ENCODE results near the gene ZNF185.

The ZNF185 gene

DNA sequence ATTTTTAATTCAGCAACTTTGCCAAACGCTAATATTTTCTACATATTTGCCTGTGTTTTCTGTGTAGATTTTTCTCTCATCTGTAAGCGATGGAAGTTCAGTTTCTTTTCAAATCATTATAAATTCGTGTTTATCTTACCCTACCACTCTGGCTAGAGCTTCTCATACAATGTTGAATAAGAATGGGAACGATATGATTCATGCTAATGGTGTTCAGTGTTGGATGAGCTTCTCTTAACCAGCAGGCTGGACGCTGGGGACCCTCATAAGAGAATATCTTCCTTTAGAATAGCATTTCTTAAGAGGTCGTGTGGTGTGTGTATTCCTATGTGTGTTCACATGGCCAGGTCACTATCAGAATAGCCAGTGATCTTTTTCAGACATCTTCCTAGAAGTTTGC, 36.0 kb upstream of the ZNF185 start:
- no peak for TF ChIP-seq ZNF521 (tag by site-specific recombination; IDR thresholded peaks at IDR 0.05)
- TF ChIP-seq ZBTB48 (tag by site-specific recombination; IDR thresholded peaks at IDR 0.05): no peak
- no peak for TF ChIP-seq ZNF514 (tag by site-specific recombination; IDR thresholded peaks at IDR 0.05)
- TF ChIP-seq, protein P1, sequence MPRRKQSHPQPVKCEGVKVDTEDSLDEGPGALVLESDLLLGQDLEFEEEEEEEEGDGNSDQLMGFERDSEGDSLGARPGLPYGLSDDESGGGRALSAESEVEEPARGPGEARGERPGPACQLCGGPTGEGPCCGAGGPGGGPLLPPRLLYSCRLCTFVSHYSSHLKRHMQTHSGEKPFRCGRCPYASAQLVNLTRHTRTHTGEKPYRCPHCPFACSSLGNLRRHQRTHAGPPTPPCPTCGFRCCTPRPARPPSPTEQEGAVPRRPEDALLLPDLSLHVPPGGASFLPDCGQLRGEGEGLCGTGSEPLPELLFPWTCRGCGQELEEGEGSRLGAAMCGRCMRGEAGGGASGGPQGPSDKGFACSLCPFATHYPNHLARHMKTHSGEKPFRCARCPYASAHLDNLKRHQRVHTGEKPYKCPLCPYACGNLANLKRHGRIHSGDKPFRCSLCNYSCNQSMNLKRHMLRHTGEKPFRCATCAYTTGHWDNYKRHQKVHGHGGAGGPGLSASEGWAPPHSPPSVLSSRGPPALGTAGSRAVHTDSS (tag by site-specific recombination; IDR thresholded peaks at IDR 0.05): no peak
- TF ChIP-seq, protein P2, sequence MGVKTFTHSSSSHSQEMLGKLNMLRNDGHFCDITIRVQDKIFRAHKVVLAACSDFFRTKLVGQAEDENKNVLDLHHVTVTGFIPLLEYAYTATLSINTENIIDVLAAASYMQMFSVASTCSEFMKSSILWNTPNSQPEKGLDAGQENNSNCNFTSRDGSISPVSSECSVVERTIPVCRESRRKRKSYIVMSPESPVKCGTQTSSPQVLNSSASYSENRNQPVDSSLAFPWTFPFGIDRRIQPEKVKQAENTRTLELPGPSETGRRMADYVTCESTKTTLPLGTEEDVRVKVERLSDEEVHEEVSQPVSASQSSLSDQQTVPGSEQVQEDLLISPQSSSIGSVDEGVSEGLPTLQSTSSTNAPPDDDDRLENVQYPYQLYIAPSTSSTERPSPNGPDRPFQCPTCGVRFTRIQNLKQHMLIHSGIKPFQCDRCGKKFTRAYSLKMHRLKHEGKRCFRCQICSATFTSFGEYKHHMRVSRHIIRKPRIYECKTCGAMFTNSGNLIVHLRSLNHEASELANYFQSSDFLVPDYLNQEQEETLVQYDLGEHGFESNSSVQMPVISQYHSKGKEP (tag by site-specific recombination; IDR thresholded peaks at IDR 0.05): no peak
- no peak for TF ChIP-seq ZNF792 (tag by site-specific recombination; IDR thresholded peaks at IDR 0.05)
- TF ChIP-seq GLI4 (tag by site-specific recombination; IDR thresholded peaks at IDR 0.05): no peak
- TF ChIP-seq ZNF658 (tag by site-specific recombination; IDR thresholded peaks at IDR 0.05): no peak
- TF ChIP-seq ZNF391 (tag by site-specific recombination; IDR thresholded peaks at IDR 0.05; ENCODE audit: borderline replicate concordance, low read depth): no peak
- TF ChIP-seq GLI2 (tag by site-specific recombination; IDR thresholded peaks at IDR 0.05; ENCODE audit: borderline replicate concordance, low read depth): no peak
- no peak for TF ChIP-seq ZBTB7A (tag by site-specific recombination; IDR thresholded peaks at IDR 0.05; ENCODE audit: low read depth)
- TF ChIP-seq ZNF423 (tag by site-specific recombination; IDR thresholded peaks at IDR 0.05): no peak
- no peak for TF ChIP-seq ZNF146 (tag by site-specific recombination; IDR thresholded peaks at IDR 0.05)
- TF ChIP-seq ZEB2 (tag by site-specific recombination; IDR thresholded peaks at IDR 0.05): no peak
- TF ChIP-seq, protein P3, sequence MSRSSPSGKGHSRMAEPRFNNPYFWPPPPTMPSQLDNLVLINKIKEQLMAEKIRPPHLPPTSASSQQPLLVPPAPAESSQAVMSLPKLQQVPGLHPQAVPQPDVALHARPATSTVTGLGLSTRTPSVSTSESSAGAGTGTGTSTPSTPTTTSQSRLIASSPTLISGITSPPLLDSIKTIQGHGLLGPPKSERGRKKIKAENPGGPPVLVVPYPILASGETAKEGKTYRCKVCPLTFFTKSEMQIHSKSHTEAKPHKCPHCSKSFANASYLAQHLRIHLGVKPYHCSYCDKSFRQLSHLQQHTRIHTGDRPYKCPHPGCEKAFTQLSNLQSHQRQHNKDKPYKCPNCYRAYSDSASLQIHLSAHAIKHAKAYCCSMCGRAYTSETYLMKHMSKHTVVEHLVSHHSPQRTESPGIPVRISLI (tag by site-specific recombination; IDR thresholded peaks at IDR 0.05): no peak
- TF ChIP-seq, protein P4, sequence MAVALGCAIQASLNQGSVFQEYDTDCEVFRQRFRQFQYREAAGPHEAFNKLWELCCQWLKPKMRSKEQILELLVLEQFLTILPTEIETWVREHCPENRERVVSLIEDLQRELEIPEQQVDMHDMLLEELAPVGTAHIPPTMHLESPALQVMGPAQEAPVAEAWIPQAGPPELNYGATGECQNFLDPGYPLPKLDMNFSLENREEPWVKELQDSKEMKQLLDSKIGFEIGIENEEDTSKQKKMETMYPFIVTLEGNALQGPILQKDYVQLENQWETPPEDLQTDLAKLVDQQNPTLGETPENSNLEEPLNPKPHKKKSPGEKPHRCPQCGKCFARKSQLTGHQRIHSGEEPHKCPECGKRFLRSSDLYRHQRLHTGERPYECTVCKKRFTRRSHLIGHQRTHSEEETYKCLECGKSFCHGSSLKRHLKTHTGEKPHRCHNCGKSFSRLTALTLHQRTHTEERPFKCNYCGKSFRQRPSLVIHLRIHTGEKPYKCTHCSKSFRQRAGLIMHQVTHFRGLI (tag by site-specific recombination; IDR thresholded peaks at IDR 0.05): no peak
- Histone ChIP-seq H3K36me3 (ENCODE audit: control insufficient read depth in 2 of 2, insufficient read depth in 1 of 2, low read length in 2 of 2) (peaks cover 5 to 66% of the 10 kb centered on the region in 2 experiments; a peak in 2 of 3 replicates), H3K4me3 (ENCODE audit: low read depth, low read length) (no peak overlapping the region), H3K27ac (ENCODE audit: extremely low read depth, low read depth, low read length) (no peak overlapping the region), H3K4me1 (ENCODE audit: control insufficient read depth, insufficient read depth, low read length) (no peaks in the 10 kb centered on the region), H3K9me3 (ENCODE audit: control insufficient read depth, insufficient read depth, low read depth, low read length) (no peaks in the 10 kb centered on the region)
- POLR2A ChIA-PET: no interaction called here
- CTCF ChIA-PET: interaction anchor here (0.7 kb wide), 1 partner anchor 605 kb away, joined by 4 read pairs; no protein-coding TSS in a partner anchor

- ChIA-PET CTCF (no interaction called here), POLR2A (no interaction called here)
- TF ChIP-seq WT1 (tag by site-specific recombination; IDR thresholded peaks at IDR 0.05) (no peak), ZNF266 (tag by site-specific recombination; IDR thresholded peaks at IDR 0.05; ENCODE audit: low read depth) (no peak), HOXC10 (CRISPR knock-in tag; IDR thresholded peaks at IDR 0.05) (no peak)
- H3K36me3 ChIP-seq (ENCODE audit: control insufficient read depth in 2 of 2, insufficient read depth in 1 of 2, low read length in 2 of 2): peaks cover 0 to 79% of the 10 kb centered on the region in 2 experiments; a peak in 2 of 3 replicates
- H3K9me3 ChIP-seq (ENCODE audit: control insufficient read depth, insufficient read depth, low read depth, low read length): no peaks in the 10 kb centered on the region
- no peak overlapping the region for H3K4me3 ChIP-seq (ENCODE audit: low read depth, low read length)
- no peak overlapping the region for H3K27ac ChIP-seq (ENCODE audit: extremely low read depth, low read depth, low read length)
- H3K4me1 ChIP-seq (ENCODE audit: control insufficient read depth, insufficient read depth, low read length): no peaks in the 10 kb centered on the region
Measured at GRCh38 chrX:152865232-152865920, 32.5 kb upstream of the ZNF185 start.
